ENCODE measurements around the gene PTCH2. TPM values are rescaled to one million over a fixed set of nuclear protein-coding genes. Genes with fewer than 3 reads are reported as not detected.

The PTCH2 gene
- total and polyA plus RNA-seq, 2 of the 13 experiments (the other 11 are each of a cell fraction or from before 2014, with no cell fraction given): 0.60 to 1.5 TPM

DNA sequence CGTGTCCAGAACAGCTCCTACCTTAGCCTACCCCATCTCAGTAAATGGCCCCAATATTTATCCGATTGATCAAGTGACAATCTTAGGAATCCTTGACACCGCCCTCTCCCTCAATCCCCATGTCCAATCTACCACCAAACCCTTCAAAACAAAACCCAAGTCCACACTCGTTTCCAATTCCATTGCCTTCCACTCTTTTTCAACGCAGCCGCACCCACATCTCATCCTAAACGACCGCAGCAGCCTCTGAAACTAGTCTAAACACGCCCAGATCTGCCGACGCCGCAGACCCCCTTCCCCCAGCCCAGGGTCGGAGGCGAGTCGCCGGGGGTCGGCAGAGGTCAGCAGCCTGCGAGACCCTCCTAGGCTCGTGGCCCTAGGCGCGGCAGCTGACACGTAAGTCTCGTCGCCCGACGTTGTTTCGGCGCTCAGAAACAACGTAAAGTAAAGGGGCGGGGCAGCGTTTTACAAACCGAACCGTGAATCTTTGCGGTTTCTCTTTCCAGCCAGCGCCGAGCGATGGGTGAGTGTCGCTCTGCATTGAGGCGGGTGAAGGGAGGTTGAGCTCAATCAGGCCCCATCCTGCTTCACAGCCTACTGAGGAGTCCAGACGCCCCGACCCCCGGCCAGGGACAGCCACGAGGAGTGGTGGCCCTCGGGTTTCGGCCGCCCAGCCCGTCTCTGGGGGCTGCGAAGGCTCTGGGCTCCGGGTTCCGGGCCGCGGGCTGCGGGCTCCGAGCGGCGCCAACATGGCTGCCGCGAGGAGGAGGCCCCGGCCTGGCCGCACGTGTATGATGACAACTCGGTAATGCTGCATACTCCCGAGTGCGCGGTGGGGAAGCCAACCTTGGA lies 67.7 kb downstream of the PTCH2 start, which contains the start of gene RPS8 (continued):
- TF ChIP-seq, protein P1, sequence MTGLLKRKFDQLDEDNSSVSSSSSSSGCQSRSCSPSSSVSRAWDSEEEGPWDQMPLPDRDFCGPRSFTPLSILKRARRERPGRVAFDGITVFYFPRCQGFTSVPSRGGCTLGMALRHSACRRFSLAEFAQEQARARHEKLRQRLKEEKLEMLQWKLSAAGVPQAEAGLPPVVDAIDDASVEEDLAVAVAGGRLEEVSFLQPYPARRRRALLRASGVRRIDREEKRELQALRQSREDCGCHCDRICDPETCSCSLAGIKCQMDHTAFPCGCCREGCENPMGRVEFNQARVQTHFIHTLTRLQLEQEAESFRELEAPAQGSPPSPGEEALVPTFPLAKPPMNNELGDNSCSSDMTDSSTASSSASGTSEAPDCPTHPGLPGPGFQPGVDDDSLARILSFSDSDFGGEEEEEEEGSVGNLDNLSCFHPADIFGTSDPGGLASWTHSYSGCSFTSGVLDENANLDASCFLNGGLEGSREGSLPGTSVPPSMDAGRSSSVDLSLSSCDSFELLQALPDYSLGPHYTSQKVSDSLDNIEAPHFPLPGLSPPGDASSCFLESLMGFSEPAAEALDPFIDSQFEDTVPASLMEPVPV (CRISPR knock-in tag; IDR thresholded peaks at IDR 0.05): peak; percentile 48; the same call in 1 of the 2 replicates
- TF ChIP-seq, protein P2, sequence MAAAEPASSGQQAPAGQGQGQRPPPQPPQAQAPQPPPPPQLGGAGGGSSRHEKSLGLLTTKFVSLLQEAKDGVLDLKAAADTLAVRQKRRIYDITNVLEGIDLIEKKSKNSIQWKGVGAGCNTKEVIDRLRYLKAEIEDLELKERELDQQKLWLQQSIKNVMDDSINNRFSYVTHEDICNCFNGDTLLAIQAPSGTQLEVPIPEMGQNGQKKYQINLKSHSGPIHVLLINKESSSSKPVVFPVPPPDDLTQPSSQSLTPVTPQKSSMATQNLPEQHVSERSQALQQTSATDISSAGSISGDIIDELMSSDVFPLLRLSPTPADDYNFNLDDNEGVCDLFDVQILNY (CRISPR knock-in tag; conservative IDR thresholded peaks at IDR 0.05): no peak; the same call in 1 of the 2 replicates
- TF ChIP-seq MZF1 (CRISPR knock-in tag; IDR thresholded peaks at IDR 0.05; ENCODE audit: borderline replicate concordance): peak; percentile 90; the same call in 1 of the 2 replicates
- TF ChIP-seq, protein P3, sequence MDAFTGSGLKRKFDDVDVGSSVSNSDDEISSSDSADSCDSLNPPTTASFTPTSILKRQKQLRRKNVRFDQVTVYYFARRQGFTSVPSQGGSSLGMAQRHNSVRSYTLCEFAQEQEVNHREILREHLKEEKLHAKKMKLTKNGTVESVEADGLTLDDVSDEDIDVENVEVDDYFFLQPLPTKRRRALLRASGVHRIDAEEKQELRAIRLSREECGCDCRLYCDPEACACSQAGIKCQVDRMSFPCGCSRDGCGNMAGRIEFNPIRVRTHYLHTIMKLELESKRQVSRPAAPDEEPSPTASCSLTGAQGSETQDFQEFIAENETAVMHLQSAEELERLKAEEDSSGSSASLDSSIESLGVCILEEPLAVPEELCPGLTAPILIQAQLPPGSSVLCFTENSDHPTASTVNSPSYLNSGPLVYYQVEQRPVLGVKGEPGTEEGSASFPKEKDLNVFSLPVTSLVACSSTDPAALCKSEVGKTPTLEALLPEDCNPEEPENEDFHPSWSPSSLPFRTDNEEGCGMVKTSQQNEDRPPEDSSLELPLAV (CRISPR knock-in tag; conservative IDR thresholded peaks at IDR 0.05; ENCODE audit: low read depth): no peak
- TF ChIP-seq DPF2 (CRISPR knock-in tag; IDR thresholded peaks at IDR 0.05; ENCODE audit: borderline replicate concordance, low read depth): no peak
- peak; percentile 90 for TF ChIP-seq NFKB2 (CRISPR knock-in tag; IDR thresholded peaks at IDR 0.05; ENCODE audit: borderline replicate concordance)
- TF ChIP-seq HHEX (CRISPR knock-in tag; IDR thresholded peaks at IDR 0.05): peak; percentile 58
- TF ChIP-seq ZNF616 (CRISPR knock-in tag; IDR thresholded peaks at IDR 0.05; ENCODE audit: low read depth): peak; percentile 5; the same call in 1 of the 2 replicates
- peak; percentile 79; the same call in 1 of the 2 replicates for TF ChIP-seq ZNF17 (CRISPR knock-in tag; IDR thresholded peaks at IDR 0.05)
- TF ChIP-seq ZNF83 (CRISPR knock-in tag; IDR thresholded peaks at IDR 0.05; ENCODE audit: borderline replicate concordance): no peak; the same call in 1 of the 2 replicates
- TF ChIP-seq ZNF180 (CRISPR knock-in tag; IDR thresholded peaks at IDR 0.05; ENCODE audit: borderline replicate concordance, low read depth): no peak
- TF ChIP-seq, protein P4, sequence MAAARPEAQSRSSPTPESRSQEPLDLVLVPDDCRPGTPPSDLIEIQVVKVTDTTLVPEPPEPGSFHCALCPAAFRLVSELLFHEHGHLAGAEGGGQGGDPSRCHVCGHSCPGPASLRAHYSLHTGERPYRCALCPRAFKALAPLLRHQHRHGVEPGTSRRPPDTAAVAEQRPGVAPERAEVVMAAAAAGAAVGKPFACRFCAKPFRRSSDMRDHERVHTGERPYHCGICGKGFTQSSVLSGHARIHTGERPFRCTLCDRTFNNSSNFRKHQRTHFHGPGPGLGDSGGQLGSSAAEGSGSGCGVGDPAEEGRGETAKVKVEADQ (CRISPR knock-in tag; IDR thresholded peaks at IDR 0.05; ENCODE audit: borderline replicate concordance): no peak; the same call in 1 of the 2 replicates
- TF ChIP-seq, protein P5, sequence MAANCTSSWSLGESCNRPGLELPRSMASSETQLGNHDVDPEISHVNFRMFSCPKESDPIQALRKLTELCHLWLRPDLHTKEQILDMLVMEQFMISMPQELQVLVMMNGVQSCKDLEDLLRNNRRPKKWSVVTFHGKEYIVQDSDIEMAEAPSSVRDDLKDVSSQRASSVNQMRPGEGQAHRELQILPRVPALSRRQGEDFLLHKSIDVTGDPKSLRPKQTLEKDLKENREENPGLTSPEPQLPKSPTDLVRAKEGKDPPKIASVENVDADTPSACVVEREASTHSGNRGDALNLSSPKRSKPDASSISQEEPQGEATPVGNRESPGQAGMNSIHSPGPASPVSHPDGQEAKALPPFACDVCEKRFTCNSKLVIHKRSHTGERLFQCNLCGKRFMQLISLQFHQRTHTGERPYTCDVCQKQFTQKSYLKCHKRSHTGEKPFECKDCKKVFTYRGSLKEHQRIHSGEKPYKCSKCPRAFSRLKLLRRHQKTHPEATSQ (CRISPR knock-in tag; IDR thresholded peaks at IDR 0.05; ENCODE audit: borderline replicate concordance): no peak
- no peak for TF ChIP-seq ZNF660 (CRISPR knock-in tag; IDR thresholded peaks at IDR 0.05; ENCODE audit: borderline replicate concordance, low read depth)
- TF ChIP-seq, protein P6, sequence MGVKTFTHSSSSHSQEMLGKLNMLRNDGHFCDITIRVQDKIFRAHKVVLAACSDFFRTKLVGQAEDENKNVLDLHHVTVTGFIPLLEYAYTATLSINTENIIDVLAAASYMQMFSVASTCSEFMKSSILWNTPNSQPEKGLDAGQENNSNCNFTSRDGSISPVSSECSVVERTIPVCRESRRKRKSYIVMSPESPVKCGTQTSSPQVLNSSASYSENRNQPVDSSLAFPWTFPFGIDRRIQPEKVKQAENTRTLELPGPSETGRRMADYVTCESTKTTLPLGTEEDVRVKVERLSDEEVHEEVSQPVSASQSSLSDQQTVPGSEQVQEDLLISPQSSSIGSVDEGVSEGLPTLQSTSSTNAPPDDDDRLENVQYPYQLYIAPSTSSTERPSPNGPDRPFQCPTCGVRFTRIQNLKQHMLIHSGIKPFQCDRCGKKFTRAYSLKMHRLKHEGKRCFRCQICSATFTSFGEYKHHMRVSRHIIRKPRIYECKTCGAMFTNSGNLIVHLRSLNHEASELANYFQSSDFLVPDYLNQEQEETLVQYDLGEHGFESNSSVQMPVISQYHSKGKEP (CRISPR knock-in tag; IDR thresholded peaks at IDR 0.05): peak; percentile 22; the same call in 1 of the 2 replicates
- peak; percentile 95 for TF ChIP-seq SAP130 (CRISPR knock-in tag; IDR thresholded peaks at IDR 0.05; ENCODE audit: low read depth)
- peak; percentile 94 for TF ChIP-seq ZNF670 (CRISPR knock-in tag; IDR thresholded peaks at IDR 0.05; ENCODE audit: borderline replicate concordance)
- peak; percentile 89 for TF ChIP-seq ZNF143 (CRISPR knock-in tag; IDR thresholded peaks at IDR 0.05)

All from HepG2 (cell line).